ENCODE results near the gene OR4F15.

Gene OR4F15

DNA sequence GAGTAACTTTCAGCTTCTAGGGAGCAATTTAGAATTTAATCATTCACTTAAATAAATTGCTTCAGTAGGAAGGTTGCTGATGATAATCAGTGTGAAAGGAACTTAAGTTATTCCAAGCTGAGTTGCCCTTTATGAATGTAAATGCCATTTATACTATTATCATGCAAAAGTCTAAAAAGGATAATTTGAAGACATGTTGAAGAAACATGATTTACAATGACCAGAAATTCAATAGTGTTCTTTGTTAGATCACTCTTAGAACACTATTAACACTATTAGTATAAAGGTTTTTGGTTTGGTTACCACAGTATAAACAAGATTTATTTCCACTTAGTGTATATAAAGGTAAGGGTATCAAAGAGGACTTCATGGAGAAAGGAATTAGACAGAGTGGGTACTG lies 7.1 kb upstream of the OR4F15 start:
- no peak for DNase-seq

DNA sequence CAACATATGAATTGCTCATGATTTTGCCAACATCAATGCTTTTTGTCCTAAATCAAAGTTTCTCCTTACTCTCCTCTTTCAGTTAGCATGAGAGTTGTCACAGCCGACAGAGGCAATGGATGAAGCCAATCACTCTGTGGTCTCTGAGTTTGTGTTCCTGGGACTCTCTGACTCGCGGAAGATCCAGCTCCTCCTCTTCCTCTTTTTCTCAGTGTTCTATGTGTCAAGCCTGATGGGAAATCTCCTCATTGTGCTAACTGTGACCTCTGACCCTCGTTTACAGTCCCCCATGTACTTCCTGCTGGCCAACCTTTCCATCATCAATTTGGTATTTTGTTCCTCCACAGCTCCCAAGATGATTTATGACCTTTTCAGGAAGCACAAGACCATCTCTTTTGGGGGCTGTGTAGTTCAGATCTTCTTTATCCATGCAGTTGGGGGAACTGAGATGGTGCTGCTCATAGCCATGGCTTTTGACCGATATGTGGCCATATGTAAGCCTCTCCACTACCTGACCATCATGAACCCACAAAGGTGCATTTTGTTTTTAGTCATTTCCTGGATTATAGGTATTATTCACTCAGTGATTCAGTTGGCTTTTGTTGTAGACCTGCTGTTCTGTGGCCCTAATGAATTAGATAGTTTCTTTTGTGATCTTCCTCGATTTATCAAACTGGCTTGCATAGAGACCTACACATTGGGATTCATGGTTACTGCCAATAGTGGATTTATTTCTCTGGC lies 6.2 kb upstream of the OR4F15 start:
- DNase-seq = no peak

DNA sequence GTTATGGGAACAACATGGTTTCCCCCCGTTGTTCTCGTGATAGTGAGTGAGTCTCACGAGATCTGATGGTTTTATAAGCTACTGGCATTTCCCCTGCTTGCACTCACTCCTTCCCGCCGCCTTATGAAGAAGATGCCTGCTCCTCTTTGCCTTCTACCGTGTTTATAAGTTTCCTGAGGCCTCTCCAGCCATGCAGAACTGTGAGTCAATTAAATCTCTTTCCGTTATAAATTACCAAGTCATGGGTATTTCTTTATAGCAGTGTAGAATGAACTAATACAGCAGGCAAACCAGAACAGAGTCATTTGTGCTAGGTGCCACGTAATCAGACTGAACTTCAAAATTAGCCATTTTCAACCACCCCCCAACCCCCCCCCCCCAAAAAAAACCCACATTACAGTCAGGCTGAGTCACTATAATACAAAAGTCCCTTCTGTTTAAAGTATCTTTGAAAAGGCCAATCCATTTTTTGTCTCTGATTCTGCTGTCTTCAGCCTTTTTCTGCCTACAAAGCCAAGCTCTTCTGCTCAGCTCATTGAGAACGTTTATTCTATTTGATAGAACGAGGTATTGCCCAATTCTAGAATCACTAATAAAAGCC lies 4.6 kb upstream of the OR4F15 start:
- no peak for DNase-seq

DNA sequence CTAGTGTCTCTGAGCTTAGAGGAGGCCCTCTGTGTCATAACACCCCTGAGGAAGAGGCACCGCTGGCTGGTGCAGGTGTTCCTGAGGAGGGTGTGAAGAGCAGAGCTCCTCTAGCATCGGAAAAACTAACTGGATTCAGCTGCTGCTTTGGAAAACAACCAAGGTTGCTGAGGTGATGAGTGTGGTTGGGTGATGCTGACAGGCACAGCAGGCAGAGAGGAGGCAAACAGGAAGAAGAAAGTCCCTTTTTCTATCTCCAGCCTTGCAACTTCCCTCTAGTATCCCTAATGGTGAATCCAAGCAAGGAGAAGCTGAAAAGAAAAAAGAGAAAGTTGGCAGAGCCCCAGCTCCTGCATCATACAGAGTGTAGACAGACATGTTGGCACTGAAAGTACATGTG lies 3.8 kb upstream of the OR4F15 start:
- DNase-seq = no peak

DNA sequence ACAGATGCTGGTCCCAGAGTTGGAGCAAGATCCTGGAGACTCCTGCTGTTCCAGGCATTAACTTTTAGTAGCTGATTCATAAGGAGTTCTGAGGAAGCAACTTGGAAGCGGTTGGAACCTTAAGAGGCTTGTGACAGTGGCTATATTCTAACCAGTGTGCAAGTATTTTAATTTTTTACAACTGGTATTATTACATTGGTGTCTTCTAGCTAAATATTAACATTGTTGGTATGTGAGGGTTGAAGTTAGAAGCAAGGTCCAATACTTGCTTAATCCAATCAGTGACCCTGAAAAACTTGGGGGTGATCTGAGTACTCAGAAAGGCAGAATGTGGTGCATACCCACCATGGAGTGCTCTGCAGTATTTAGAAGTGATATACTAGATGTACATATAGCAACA lies 1.5 kb upstream of the OR4F15 start:
- no peak for DNase-seq

DNA sequence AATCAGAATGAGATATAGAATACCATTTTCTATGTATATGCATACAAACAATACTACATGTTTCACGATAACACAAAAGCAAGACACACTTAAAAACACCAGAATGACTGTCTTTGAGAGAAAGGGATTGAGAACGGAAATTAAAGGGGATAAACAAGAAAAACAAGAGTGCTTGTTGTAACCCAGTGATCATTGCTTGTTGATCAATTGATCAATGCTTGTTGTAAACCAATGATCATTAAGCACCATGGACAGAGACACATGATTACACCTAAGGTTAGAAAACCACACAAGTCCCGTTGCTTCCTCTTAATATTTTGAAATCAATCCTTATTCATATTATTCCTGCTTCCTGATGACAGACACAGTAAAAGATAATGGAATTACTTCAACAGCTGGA lies 1.1 kb upstream of the OR4F15 start:
- DNase-seq = no peak

DNA sequence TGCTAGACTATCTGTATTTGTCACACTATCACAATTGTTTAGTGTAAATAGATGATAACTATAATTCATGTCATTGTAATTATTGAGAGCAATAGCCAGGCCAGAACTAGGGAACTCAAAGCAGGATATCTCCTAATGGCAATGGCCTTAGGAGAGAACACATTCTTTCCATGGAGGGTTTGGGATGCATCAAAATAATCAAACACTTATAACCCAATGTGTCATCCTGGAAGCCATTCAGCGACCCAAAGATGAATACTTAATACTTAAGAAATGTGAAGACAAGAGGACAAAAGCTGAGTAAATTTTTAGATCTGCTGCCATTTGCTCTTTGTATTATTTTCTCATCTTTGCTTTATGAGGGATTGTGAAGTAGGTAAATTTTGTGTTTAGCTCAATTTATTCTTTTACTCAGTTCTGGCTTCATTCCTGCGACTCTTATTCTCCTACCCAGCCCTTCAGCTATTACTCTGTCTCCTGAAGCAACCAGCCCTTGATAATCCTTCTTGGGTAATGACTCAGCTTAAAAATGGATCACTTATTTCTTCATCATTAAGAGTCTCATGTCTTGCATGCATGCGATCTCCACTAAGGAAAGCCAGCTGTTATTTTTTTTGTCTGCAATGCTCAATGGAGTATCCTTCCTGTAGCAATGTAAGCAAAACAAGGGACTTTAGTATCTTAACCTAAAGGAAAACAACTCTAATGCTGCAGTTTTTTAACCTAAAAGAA lies 2.0 kb downstream of the OR4F15 start:
- no peak for DNase-seq

DNA sequence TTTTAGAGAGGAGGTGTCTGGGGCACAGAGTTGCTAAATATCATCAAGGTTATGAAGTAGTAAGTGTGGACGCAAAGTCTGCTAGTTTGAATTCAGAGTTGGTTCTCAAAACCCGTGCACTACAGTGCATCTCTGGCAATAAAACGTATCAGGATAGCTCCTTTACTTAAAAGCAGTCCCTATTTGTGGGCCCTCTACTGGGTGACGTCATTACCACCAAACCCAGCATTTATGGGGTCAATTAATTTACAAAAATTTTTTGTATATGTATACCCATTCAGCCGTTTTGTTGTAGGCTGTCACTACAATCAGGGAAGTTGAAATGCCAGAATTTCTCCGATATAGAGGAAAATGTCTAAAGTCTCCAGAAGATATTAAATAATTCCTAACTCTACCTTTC lies 8.8 kb downstream of the OR4F15 start:
- DNase-seq = no peak

DNA sequence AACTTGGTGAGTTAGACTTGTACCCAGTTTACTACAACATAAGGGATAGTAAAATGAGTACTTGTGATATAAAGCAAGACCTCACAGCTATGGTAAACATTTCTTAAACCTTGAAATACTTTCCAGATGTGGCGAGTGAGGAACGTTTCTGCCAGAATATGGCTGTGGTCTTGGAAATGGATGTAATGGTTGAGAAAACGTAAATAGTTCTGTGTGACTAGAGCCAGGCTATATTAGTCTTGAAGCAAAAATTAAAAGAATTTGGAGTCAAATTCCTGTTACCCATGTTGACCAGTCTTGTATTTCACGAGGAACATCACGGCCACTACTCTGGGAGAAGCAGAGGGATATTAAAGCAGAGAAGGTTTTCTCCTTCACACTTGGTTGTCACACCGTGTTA lies 15.3 kb downstream of the OR4F15 start:
- no peak for DNase-seq

DNA sequence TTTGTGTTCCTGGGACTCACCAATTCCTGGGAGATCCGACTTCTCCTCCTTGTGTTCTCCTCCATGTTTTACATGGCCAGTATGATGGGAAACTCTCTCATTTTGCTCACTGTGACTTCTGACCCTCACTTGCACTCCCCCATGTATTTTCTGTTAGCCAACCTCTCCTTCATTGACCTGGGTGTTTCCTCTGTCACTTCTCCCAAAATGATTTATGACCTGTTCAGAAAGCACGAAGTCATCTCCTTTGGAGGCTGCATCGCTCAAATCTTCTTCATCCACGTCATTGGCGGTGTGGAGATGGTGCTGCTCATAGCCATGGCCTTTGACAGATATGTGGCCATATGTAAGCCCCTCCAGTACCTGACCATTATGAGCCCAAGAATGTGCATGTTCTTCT lies 16.8 kb downstream of the OR4F15 start:
- no peak for DNase-seq

DNA sequence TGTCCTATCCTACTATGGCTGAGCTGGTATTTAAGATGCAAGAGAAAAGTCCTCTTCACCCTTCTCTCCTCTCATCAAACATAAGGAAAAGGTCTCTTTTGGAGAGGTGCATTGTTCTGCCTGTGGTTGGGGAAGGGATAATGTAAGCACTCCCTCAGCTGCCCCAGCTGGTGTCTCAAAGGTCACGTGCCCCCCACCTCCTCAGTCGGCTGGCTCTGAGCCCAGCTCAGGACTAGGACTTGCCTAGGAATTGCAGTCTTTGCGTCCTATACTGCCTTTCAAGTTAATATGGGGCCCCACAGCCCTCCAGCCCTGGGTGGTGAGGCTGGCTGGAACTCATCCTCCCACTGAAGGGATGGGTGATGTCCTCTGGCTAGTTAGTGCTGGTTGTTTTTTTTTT lies 29.7 kb downstream of the OR4F15 start:
- DNase-seq = no peak

DNA sequence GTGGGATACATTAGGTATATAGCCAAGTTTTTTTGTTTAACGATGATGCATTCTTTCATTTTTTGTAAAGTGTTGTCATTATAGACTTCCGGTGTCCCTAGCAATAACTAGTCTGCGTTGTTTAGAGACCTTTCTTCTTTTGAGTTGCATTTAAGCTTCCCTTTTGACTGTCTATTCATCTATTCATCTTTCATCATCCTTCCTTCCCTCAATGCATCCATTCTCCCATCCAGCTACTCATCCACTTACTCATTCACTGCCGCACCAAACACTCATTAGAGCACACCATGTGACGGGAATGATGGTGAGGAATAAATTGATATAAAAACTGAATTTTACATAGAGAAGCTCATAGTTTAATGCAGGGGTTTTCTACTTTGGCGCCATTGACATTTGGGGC lies 32.9 kb downstream of the OR4F15 start:
- no peak for DNase-seq

DNA sequence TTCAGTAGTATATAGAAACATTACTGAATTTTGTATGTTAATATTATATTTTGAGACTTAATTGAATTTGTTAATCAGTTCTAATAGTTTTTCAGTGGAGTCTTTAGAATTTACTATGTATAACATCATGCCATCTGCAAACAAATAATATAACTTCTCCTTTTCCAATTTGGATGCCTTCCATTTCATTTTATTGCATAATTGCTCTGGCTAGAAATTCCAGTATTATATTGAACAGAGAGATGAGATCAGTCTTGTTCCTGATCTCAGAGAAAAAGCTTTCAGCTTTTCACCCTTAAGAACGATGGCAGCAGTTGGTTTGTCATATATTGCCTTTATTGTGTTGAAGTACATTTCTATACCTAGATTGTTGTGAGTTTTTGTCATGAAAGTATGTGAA lies 40.4 kb downstream of the OR4F15 start:
- no peak for DNase-seq

Measured in islet precursor cell (in vitro differentiated cells).